IPS-15b (cell line): ENCODE data around the gene KCTD16.

Experiments used
- H3K27me3 ChIP-seq: one replicate; pipeline ENCODE4 v1.6.1; 2013; ENCODE audit warnings: low read length; ENCODE audit not compliant: control insufficient read depth, insufficient read depth
- H3K36me3 ChIP-seq: one replicate; pipeline ENCODE4 v1.6.1; 2013; ENCODE audit warnings: low read length; ENCODE audit not compliant: control insufficient read depth, insufficient read depth
- H3K4me1 ChIP-seq: one replicate; pipeline ENCODE4 v1.6.1; 2013; ENCODE audit warnings: mild to moderate bottlenecking, low read length; ENCODE audit not compliant: control insufficient read depth, insufficient read depth
- H3K4me3 ChIP-seq: one replicate; pipeline ENCODE4 v1.5.1; 2013; ENCODE audit warnings: low read depth, low read length
- H3K9ac ChIP-seq: one replicate; pipeline ENCODE4 v1.6.1; 2013; ENCODE audit warnings: low read depth, mild to moderate bottlenecking, low read length
- H3K9me3 ChIP-seq: one replicate; pipeline ENCODE4 v1.6.1; 2013; ENCODE audit warnings: mild to moderate bottlenecking, low read length; ENCODE audit not compliant: control insufficient read depth, insufficient read depth

Gene KCTD16

GRCh38 chr5:144135113-144135762 is 35.4 kb upstream of the KCTD16 start:
- H3K9me3 ChIP-seq: no peaks in the 10 kb centered on the region
- no peak overlapping the region for H3K9ac ChIP-seq
- no peaks in the 10 kb centered on the region for H3K36me3 ChIP-seq
- H3K4me1 ChIP-seq: no peaks in the 10 kb centered on the region
- no peaks in the 10 kb centered on the region for H3K27me3 ChIP-seq
- H3K4me3 ChIP-seq: no peak overlapping the region

GRCh38 chr5:144139586-144139985 is 31.1 kb upstream of the KCTD16 start:
- H3K9me3 ChIP-seq: no peaks in the 10 kb centered on the region
- H3K36me3 ChIP-seq: no peaks in the 10 kb centered on the region
- no peak overlapping the region for H3K4me3 ChIP-seq
- H3K27me3 ChIP-seq: no peaks in the 10 kb centered on the region
- peaks cover 2% of the 10 kb centered on the region for H3K4me1 ChIP-seq
- no peak overlapping the region for H3K9ac ChIP-seq

GRCh38 chr5:144141585-144141984 is 29.1 kb upstream of the KCTD16 start:
- H3K36me3 ChIP-seq: no peaks in the 10 kb centered on the region

GRCh38 chr5:144142139-144142823 is 28.4 kb upstream of the KCTD16 start:
- H3K27me3 ChIP-seq: no peaks in the 10 kb centered on the region
- no peak overlapping the region for H3K9ac ChIP-seq
- no peak overlapping the region for H3K4me3 ChIP-seq
- peaks cover 2% of the 10 kb centered on the region for H3K4me1 ChIP-seq
- no peaks in the 10 kb centered on the region for H3K36me3 ChIP-seq
- no peaks in the 10 kb centered on the region for H3K9me3 ChIP-seq

More at GRCh38 chr5:144141585-144141984, 29.1 kb upstream of the KCTD16 start:
- peaks cover 2% of the 10 kb centered on the region for H3K4me1 ChIP-seq
- no peaks in the 10 kb centered on the region for H3K27me3 ChIP-seq
- H3K9ac ChIP-seq: no peak overlapping the region
- H3K9me3 ChIP-seq: no peaks in the 10 kb centered on the region
- H3K4me3 ChIP-seq: no peak overlapping the region

- no peaks in the 10 kb centered on the region for H3K36me3 ChIP-seq
- H3K9me3 ChIP-seq: no peaks in the 10 kb centered on the region
- H3K9ac ChIP-seq: no peak overlapping the region
- H3K4me3 ChIP-seq: no peak overlapping the region
- H3K4me1 ChIP-seq: peaks cover 2% of the 10 kb centered on the region
- H3K27me3 ChIP-seq: no peaks in the 10 kb centered on the region
Measured at GRCh38 chr5:144142824-144143162, 27.9 kb upstream of the KCTD16 start.

GRCh38 chr5:144143625-144144024 is 27.0 kb upstream of the KCTD16 start:
- Histone ChIP-seq H3K4me3 (no peak overlapping the region), H3K4me1 (peaks cover 2% of the 10 kb centered on the region), H3K27me3 (no peaks in the 10 kb centered on the region), H3K9me3 (no peaks in the 10 kb centered on the region), H3K36me3 (no peaks in the 10 kb centered on the region), H3K9ac (no peak overlapping the region)

- Histone ChIP-seq H3K27me3 (no peaks in the 10 kb centered on the region), H3K4me1 (peaks cover 2% of the 10 kb centered on the region)
Measured at GRCh38 chr5:144144956-144145751, 25.5 kb upstream of the KCTD16 start.

GRCh38 chr5:144151026-144151425 is 19.6 kb upstream of the KCTD16 start:
- H3K9me3 ChIP-seq: no peaks in the 10 kb centered on the region
- no peaks in the 10 kb centered on the region for H3K36me3 ChIP-seq
- H3K27me3 ChIP-seq: no peaks in the 10 kb centered on the region
- H3K4me1 ChIP-seq: no peaks in the 10 kb centered on the region
- no peak overlapping the region for H3K4me3 ChIP-seq
- H3K9ac ChIP-seq: no peak overlapping the region

More at GRCh38 chr5:144144956-144145751, 25.5 kb upstream of the KCTD16 start:
- H3K9ac ChIP-seq: no peak overlapping the region
- H3K4me3 ChIP-seq: no peak overlapping the region
- H3K36me3 ChIP-seq: no peaks in the 10 kb centered on the region
- no peaks in the 10 kb centered on the region for H3K9me3 ChIP-seq

- Histone ChIP-seq H3K36me3 (peaks cover 7% of the 10 kb centered on the region), H3K9ac (no peak overlapping the region), H3K27me3 (no peaks in the 10 kb centered on the region), H3K4me1 (no peaks in the 10 kb centered on the region), H3K4me3 (no peak overlapping the region), H3K9me3 (no peaks in the 10 kb centered on the region)
Measured at GRCh38 chr5:144156767-144157171, 13.9 kb upstream of the KCTD16 start.

GRCh38 chr5:144162686-144163085 is 8.0 kb upstream of the KCTD16 start:
- Histone ChIP-seq H3K4me1 (no peaks in the 10 kb centered on the region), H3K4me3 (no peak overlapping the region), H3K36me3 (peaks cover 12% of the 10 kb centered on the region), H3K9me3 (no peaks in the 10 kb centered on the region), H3K27me3 (no peaks in the 10 kb centered on the region), H3K9ac (no peak overlapping the region)

- no peaks in the 10 kb centered on the region for H3K27me3 ChIP-seq
- peaks cover 5% of the 10 kb centered on the region for H3K36me3 ChIP-seq
- no peak overlapping the region for H3K9ac ChIP-seq
- no peaks in the 10 kb centered on the region for H3K9me3 ChIP-seq
- H3K4me3 ChIP-seq: no peak overlapping the region
- H3K4me1 ChIP-seq: peaks cover 4% of the 10 kb centered on the region
Measured at GRCh38 chr5:144166696-144167095, 4.0 kb upstream of the KCTD16 start.

- Histone ChIP-seq H3K4me1 (peaks cover 4% of the 10 kb centered on the region), H3K9me3 (no peaks in the 10 kb centered on the region), H3K27me3 (no peaks in the 10 kb centered on the region), H3K36me3 (peaks cover 5% of the 10 kb centered on the region), H3K4me3 (no peak overlapping the region), H3K9ac (no peak overlapping the region)
Measured at GRCh38 chr5:144167998-144168397, 2.7 kb upstream of the KCTD16 start.
